HG02884 (cell line): ENCODE data around the gene SFTPB.
A peak's percentile ranks its signal among the peaks of the same experiment; 100 is the strongest.
"Not testable (repeated sequence)": the region's sequence is repeated elsewhere in the genome, so short reads cannot be mapped to it uniquely, and the experiment has no call there.

Experiments used
- ATAC-seq: cut with Tn5 transposase; IDR thresholded peaks from one replicate; pipeline ENCODE4 v1.9.1; 2021; ENCODE audit warnings: mild to moderate bottlenecking, moderate library complexity; ENCODE audit not compliant: unreplicated experiment

SFTPB gene

DNA sequence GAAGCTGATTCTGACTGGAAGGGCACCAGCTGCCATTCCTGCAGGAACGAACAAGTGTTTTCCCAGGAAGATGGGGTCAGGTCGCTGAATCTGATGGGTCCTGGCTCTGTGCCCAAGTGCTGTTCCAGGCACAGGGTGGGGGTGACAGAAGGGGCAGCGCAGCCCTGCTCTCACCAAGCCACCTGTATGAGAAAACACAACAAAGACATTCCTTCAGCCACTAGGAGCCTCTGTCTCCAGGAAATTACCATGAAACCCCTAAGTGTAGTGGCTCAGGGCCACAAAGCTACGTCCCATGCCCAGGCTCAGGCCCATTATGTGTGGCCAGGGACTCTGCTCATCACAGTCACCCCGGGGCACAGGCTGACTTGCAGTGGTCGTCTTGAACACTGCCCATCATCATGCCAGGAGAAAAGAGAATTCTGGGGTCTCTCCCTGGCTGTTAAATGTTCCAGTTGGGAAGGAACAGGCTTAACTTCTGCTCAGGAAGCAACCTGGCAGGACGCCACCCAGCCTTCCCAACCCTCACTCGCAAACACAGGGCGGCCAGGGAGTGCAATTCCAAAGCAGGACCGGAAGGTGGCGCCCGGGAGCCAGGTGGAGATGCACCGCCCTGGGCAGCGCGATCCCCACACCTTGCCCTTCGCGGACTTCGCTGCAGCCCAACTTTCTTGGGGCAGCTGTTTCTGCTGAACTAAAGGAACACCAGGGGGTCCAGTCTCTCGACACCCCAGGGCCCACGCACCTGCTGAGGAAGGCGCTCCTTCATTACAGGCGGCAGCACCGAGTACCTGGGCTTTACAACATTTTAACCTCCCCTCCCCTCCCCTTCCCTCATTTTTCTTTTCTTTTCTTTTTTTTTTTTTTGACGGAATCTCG lies 11.0 kb upstream of the SFTPB start:
- ATAC-seq, result peak; percentile 69

DNA sequence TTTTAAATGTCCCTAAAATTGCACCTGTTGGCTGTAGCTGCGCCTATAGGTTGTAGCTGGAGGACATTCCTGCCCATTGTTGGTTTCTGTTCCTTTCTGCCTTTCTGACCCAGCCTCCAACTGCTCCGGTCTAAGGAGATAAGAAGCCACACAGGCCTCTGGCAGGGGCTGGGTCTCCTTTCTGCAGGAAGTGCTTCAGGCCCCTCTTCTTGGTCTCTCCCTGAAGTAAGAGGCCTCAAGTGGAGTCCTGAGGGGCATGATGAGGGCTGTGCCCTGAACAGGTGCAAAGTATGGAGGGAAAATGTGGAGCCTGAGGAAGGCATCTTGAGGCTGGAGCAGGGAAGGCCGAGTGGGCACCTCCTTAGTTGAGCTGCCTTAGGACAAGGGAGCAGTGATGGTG lies 10.4 kb upstream of the SFTPB start:
- no peak for ATAC-seq

DNA sequence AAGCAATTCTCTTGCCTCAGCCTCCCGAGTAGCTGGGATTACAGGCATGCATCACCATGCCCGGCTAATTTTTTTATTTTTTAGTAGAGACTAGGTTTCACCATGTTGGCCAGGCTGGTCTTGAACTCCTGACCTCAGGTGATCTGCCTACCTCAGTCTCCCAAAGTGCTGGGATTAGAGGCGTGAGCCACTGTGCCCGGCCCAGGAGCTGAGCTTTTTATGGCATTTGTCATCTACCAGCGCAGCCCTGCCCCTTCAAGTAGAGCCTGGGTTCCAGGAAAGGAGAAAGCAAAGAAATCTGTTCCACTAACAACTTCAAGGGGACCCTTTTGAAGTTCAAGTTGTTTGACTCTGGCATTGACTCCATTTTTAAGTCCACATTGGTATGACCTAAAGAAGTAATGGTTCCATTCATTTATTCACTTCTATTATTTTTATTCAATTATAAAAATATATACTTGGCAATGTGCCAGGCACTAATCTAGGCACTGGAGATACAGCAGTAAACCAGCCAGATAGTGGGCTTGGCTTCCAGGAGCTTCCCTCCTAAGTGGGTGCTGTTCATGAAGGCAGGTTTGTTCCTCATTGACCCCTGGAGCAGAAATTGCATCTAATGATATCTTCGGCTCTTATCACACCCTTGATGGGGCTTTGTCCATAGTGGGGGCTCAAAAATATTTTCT lies 8.0 kb upstream of the SFTPB start:
- ATAC-seq, result no peak

DNA sequence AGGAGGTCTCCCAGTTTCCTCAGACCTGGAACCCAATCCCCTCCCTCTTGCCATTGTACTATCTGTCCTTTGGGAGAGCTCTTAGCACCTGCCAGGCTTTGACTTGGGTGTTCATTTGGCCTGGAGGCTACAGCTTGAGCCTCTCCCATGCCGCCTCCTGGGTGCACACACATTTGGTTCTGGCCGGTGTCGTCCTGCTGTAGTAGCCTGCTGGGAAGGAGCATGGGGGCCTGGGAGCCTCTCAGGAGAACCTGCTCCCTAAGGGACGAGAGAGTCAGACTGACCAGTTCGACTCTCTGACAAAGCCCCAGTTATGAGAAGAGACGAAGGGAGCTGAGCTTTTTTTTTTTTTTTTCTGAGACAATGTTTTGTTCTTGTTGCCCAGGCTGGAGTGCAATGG lies 7.4 kb upstream of the SFTPB start:
- ATAC-seq, result no peak

DNA sequence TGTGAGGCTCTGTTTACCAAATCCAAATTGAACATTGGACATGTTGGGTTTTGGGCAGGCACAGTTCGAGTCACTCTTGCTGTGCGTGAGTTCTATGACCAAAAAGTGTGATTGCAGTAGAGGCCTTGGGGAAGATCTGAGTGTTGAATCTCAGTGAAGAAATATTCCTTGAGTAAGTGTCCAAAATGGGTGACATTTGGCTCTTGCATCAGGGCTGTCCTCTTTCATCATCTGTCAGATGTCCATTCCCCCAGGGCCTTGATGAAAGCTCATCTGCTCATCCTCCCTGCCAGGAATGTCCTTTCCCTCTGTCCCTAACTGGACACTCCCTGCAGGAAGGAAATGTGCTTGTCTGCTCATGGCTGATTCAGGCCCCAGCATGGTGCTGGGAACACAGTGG lies 6.4 kb upstream of the SFTPB start:
- no peak for ATAC-seq

DNA sequence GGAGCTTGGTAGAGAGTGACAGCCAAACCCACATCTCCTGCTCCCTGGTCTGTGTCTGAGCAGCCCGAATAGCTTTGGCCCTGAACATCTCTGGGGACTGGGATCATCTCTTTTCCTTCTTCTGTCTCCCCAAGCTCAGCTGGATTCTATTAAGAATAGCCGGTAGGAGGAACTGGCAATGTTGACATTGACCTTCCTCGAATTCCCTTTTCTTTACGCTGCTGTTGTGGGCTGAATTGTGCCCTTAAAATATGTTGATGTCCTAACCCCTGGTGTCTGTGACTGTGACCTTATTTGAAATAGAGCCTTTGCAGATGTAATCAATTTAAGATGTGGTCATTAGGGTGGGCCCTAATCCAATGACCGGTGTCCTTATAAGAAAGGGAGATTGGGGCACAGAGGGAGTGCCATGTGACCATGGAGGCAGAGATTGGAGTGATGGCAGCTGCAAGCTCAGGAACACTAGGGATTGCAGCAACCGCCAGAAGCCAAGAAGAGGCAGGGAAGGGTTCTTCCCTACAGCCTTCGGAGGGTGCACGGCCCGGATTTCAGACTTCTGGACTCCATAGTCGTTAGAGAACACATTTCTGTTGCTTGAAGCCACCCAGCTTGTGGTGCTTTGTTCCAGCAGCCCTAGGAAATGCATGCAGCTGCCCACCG lies 5.8 kb upstream of the SFTPB start:
- ATAC-seq, result no peak

DNA sequence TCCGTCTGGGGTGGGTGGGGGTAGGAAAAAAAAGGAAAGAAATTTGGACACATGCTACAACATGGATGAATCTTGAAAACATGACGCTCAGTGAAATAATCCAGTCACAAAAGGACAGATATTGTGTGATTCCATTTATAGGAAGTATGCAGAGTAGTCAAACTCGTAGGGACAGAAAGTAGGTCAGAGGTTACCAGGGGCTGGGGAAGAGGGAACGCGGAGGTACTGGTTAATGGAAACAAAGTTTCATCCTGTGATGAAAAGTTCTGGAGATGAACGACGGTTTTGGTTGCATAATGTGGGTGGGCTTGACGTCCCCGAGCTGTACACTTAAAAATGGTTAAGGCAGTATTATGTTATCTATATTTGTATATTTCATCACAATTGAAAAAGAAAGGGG lies 4.5 kb upstream of the SFTPB start:
- ATAC-seq, result no peak

DNA sequence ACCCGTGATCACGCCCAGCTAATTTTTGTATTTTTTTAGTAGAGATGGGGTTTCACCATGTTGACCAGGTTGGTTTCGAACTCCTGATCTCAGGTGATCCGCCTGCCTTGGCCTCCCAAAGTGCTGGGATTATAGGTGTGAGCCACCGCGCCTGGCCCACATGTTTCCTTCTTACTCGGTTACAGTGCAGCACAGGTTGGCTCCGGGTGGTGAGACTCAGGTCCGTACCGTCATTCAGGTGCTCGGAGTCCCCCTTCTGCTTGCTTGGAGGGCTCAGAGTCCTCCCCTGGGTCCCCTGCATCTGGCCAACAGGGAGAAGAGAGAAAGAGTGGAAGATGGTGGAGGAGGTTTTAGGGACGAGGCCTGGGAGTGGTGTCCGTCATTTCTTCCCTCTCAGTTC lies 2.4 kb upstream of the SFTPB start:
- ATAC-seq, result not testable (repeated sequence)

DNA sequence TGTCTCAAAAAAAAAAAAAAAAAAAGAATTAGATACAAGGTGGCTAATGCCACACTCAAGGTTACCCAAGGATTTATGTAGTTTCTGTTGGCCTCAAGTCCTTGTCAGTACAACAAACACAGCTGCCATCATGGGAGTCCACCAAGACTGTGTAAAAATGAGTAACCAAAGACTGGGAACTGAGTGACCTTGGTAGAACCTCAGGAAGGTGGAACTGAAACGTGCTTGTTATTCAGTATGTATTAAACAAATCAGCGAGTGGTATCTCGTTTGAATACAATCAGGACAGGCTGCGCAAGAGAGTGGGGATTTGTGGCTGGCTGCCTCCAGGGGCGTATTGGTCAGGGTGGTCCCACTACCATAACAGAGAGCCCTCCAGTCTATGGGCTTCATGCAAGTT lies 1.6 kb upstream of the SFTPB start:
- ATAC-seq, result peak; percentile 62

DNA sequence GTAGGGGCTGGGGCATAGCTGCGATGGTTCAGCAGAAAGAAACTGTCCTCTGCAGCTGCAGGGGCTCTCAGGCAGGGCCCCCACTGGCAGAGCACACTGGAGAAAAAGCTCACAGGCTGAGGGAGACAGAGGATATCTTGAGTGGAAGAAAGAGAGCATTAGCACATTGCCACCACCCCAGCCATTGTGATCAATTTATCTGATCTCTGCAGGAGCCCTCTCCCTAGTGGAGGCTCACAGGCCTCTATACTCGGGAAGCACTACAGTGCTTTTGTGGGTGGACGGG lies 801 bp upstream of the SFTPB start:
- ATAC-seq, result no peak

DNA sequence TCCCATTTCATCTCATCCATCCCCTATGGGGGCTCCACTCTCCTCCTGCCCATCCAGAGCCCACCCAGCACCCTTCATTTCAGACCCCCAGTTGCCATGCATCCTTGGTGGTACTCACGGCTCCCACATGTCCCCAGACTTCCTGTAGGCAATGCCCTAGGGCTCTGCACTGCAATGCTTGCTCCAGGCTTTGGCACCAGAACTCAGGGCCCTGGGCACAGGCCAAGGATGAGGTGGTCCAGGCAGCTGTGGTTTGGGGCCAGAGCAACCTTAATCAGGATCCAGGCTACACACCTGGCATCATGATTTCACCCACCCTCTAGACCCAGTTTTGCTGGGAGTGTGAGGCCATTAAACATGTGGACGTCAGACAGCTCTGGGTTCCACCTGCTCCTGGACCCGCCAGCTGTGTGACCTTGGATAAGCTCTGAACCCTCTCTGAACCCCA lies 414 bp downstream of the SFTPB start:
- ATAC-seq, result no peak

DNA sequence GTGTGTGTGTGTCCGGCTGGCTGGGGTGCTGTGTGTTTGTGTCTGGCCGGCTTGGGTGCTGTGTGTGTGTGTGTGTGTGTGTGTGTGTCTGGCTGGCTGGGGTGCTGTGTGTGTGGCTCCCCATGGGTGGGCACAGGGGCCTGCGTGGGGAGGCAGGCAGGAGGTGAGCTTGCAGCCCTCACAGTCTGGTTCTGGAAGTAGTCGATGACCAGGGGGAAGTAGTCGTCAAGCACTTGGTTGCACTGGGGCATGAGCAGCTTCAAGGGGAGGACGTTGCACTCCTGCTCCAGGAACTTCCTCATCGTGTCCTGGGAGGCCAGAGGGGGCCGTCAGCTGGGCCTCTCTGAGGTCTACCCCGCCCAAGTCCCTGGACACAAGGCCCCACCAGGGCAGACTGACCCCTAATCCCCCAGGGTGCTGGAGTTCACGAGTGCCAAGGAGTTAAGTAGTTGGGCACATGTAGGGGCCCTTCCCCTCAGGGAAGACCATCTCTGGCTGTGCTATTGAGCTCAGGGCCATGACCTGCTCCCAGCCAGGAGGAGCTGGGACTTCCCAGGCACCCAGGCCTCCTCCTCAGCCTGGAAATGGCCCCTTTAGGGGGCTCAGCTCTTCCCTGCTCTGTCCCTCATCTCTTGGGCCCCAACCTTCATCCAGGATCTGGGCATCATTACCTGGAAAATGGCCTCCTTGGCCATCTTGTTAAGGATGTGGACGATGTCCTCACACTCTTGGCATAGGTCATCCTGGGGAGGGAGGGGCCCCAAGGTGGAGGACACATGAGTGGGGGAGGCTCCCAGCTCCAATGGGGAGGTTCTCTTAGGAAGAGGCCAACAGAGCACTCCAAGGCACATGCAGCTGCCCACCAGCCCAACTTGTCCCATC lies 1.3 kb downstream of the SFTPB start:
- no peak for ATAC-seq

DNA sequence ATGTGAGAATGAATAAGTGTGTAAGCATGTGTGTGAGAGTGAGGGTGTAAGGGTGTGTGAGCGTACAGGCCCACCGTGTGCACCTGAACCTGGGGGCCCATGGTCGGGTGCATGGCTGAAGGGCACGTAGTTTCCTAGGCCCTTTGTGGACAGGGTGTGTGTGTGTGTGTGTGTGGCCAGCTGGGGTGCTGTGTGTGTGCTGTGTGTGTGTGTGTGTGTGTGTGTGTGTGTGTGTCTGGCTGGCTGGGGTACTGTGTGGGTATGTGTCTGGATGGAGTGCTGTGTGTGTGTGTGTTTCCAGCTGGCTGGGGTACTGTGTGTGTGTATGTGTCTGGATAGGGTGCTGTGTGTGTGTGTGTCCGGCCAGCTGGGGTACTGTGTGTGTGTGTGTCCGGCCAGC lies 2.0 kb downstream of the SFTPB start:
- ATAC-seq, result no peak

DNA sequence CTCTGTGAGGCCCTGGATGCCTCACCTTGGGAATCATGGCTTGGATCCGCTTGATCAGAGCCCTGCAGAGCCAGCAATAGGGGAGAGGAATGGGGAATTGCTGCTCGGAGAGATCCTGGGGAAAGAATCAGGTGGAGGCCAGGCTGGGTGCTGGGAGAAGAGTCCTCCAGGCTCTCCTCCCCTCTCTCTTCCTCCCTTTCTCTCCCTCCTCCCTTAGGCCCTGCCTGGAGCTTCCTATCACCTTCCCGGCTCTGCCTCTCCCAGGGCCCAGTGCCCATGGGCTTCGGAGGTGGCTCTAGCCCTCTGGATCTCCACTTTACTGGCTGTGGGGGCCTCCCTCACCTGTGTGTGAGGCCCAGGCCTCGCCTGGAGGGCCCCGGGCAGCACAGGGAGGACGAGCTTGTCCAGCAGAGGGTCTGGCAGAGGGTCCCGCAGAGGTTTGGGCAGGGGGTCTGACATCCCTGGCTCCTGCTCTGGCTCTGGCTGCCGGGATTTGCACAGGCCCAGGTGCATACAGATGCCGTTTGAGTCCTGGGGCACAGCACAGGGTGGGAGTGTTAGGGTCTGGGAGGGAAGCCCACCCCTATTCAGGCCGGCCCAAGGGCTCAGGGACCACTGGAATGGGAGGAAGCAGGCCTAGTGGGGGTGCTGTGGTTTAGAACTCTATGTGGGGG lies 2.6 kb downstream of the SFTPB start:
- no peak for ATAC-seq

DNA sequence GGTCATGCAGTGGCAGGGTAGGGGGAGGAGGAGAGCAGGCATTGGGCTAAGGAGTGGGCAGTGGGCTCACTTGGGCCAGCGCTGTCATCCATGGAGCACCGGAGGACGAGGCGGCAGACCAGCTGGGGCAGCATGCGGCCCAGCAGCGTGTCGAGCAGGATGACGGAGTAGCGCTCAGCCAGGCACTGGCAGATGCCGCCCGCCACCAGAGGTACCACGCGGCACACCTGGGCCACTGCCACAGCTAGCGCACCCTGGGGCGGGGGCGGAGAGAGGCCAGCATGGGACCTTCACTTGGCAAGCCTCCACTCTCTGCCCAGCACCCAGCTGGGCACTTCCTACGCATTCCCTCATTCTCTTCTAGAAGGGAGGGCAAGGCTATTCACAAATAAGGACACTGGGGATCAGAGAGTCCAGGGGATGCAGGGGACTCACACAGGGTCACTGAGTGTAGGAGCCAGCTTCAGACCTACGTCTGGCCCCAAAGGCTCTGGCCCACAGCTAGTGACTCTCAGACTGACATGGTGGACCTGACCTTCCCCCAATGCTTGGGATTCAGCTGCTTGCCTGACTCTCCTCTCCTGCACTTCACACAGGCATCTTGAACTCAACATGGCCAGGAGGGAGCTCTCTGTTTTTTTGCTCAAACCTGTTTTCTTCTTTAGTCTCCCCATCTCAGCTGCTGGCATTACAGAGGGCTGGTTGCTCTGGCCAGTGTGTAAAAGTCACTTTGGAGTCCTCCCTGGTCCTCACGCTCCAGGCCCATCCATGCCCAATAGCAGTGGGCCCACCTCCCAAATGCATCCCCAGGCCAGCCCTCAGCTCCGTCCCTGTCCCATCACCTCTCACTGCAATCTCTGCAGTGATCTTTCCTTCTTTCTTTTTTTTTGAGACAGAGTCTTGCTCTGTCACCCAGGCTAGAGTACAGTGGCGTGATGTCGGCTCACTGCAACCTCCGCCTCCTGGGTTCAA lies 4.1 kb downstream of the SFTPB start:
- ATAC-seq, result no peak

DNA sequence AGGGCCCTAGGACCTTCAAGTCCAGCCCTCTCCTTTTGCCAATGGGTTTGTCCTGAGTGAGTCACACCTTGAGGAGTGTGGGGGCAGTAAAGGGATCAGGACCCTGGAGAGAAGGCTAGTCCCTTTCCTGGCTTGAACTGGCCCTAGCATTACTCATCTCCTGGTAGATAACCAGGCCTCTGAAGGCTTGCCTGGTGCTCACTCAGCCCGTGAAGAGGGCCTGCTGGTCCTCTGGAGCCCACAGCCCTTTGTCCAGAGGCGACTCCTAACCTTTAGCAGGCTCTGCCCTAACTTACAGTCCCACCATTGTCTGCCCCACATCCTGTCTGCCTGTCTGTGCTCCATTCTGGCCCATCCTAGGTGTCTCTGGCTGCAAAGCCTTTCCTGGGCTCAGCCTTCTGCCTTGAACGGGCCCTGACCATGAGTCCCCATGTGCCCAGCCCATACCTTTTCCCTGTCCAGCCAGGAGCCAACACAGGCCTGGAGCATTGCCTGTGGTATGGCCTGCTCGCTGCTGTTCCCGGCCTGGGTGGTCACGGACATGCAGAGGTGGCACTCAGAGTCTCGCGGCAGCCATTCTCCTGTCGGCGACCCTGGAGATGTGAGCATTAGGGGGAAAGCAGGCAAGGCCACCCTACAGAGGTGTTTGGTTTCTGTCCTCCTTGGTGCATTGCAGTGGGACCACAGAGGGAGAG lies 5.0 kb downstream of the SFTPB start:
- ATAC-seq, result no peak

DNA sequence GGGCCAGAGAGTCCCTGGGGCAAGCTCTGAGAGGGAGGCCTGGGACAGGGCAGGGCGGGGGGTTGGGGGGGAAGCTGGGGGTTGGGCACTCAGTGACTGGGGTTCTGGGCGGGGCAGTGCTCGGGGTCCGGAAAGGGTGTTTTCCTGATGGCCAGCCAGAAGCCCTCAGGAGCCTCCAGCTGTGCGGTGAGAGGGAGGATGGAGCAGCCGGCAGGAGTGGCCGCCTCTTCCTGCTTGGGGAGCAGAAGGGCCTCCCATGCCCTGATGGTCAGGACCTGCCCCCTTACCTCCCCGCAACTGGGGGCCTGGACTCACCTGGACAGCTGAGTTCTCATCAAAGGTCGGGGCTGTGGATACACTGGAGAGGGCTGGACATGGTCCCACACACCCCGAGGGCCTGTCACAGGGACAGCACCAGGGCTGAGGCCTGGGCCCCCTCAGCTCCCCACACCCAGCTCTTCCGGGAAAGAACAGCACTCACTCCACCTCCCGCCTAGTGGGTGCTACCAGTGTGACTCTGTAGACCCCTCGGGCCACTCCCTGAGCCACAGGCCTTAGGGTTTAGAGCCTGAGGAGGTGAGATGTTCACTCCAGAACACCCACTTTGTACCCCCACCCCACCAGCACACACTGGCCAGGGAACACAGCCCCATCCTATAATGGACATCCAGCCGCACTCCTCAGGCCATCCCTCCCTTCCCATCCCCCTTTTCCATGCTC lies 6.7 kb downstream of the SFTPB start:
- no peak for ATAC-seq

DNA sequence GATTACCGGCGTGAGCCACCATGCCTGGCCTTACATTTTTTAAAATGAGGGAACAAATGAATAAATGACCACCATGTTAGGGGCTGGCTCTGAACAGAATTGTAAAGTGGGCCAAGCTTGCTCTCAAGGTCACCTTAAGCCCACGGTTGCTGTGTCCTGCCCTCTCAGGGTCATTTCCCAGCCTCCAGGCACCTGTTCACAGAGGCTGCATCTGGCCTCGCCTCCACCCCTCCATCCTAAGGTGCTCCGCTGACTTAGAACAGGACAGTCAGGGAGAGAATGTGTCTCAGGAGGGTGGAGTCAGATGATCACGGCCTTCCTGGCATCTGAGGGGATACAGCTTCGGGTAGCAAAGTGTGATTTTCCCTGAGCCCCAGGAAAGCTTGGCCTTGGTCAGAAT lies 7.3 kb downstream of the SFTPB start:
- no peak for ATAC-seq
